HFF-Myc (cell line): Measurements from ENCODE around the gene UBXN10.

Source experiments
- DNase-seq: peaks from one replicate; pipeline ENCODE4 v3.0.0-alpha.2; 2011; ENCODE audit warnings: low read depth; ENCODE audit errors: extremely low read depth
- H3K4me3 ChIP-seq: replicated peaks from 2 replicates; pipeline ENCODE4 v1.5.1; 2011; ENCODE audit warnings: low read depth, mild to moderate bottlenecking, control low read depth, low read length
- TF ChIP-seq, protein P1 (sequence below): IDR thresholded peaks from 2 replicates; pipeline ENCODE4 v1.5.1; 2012; ENCODE audit warnings: mild to moderate bottlenecking, low read depth, low read length, control low read depth; ENCODE audit errors: missing control alignments

Gene UBXN10

DNA sequence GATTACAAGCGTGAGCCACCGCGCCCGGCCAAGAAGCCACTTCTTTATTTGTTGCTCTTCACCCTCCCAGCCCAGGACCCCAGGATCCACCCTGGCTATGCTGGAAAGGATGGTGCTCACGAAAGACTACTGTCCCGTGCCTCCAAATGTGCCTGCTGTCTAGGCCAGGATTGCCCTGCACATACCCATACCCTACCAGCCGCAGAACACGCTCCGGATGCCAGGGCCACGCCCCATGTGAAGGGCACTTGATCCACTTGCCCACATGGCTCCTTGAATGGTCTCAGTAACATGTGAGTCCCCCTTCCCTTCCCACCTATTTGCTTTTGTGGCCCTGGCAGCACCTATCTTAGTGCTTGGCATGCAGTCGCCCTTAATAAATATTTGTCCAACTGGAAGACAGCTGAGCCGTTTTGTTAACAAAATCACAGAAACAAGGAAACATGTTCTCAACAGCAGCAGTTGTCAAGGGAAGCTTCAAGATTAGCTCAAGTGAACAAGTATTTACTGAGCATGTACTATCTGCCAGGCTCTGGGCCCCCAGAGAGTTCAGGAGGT is 13.8 kb upstream of the UBXN10 start:
- H3K4me3 ChIP-seq: no peak overlapping the region
- no peak for DNase-seq

DNA sequence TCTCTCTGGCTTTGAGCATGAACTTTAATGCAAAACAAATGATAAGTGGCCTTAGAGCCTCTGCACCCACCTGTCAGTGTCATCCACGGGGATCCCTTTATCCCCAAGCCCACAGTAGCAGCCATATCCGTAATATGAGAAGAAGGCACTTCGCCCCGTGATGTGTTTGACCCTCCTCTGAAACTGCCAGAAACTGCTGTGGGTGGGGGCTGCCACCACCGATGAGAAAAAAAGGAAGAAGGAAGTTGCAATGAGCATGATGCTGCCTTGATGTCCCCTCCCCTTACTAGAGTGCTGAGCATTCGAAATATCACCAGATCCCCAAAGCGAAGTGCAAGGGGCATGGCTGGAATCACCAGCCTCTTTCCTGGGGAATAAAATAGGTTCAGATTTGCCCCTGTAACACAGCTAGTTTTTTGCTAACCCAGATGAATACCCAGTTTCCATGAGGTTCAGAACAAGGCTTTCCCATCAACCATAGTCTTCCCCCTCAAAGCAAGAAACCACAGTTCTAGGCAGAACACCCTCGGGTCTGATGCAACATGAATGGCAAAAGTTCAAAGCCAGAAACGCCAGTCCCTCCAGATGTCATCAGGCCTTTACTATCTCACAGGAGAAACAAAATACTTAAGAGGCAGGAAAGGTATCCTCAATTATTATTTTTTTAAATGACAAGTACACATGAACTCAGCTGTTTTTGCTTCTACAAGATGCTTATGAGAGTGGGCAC is 10.8 kb upstream of the UBXN10 start:
- no peak overlapping the region for H3K4me3 ChIP-seq
- no peak for DNase-seq
- TF ChIP-seq, protein P1, sequence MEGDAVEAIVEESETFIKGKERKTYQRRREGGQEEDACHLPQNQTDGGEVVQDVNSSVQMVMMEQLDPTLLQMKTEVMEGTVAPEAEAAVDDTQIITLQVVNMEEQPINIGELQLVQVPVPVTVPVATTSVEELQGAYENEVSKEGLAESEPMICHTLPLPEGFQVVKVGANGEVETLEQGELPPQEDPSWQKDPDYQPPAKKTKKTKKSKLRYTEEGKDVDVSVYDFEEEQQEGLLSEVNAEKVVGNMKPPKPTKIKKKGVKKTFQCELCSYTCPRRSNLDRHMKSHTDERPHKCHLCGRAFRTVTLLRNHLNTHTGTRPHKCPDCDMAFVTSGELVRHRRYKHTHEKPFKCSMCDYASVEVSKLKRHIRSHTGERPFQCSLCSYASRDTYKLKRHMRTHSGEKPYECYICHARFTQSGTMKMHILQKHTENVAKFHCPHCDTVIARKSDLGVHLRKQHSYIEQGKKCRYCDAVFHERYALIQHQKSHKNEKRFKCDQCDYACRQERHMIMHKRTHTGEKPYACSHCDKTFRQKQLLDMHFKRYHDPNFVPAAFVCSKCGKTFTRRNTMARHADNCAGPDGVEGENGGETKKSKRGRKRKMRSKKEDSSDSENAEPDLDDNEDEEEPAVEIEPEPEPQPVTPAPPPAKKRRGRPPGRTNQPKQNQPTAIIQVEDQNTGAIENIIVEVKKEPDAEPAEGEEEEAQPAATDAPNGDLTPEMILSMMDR: no peak

More for the DNA sequence above, 13.8 kb upstream of the UBXN10 start:
- TF ChIP-seq, protein P1: no peak

DNA sequence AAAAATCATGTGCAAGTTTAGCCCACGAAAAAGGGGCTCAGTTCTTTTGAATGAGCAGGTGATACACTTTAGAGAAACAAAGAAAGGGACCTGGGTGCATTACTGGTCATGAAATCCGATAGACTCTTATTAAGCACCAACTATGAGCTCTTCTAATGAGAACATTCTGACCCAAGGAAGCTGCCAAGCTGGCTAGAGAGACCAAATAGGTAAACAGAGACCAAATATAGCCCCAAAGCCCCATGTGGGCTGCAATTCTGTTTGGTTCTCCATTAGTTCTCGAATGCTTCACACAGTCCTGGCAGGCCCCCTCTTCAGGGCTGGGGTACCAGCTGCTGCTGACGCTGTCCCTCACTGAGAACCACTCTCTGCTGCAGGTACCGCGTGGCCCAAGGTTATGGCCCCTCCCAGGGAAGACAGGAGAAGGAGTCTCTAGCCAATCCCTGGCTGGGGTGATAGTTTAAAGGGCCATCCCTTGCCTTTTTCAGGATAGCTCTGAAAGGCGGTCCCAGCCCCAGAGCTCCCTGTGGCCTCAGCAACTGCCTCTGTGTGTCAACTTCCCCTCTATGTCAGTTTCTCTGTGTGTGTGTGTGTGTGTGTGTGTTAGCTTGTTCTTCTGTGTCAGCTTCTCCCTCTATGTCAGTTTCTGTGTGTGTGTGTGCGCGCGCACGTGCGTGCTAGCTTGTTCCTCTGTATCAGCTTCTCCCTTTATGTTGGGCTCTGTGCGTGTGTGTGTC is 7.1 kb upstream of the UBXN10 start:
- TF ChIP-seq, protein P1: no peak
- no peak for DNase-seq
- no peak overlapping the region for H3K4me3 ChIP-seq

DNA sequence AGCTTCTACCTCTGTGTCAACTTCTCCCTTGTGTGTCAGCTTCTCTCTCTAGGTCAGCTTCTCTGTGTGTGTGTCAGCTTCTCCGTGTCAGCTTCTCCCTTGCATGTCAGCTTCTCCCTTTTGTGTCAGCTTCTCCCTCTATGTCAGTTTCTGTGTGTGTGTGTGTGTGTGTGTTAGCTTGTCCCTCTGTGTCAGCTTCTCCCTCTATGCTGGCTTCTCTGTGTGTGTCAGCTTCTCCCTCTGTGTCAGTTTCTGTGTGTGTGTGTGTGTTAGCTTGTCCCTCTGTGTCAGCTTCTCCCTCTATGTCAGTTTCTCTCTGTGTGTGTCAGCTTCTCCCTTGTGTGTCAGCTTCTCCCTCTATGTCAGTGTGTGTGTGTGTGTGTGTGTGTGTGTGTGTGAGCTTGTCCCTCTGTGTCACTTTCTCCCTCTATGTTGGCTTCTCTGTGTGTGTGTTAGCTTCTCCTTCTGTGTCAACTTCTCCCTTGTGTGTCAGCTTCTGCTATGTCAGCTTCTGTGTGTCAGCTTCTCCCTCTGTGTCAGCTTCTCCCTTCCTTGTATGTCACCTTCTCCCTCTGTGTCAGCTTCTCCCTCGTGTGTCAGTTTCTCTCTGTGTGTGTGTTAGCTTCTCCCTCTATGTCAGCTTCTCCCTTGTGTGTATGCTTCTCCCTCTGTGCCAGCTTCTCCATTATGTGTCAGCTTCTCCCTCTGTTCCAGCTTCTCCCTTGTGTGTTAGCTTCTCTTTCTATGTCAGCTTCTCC is 6.3 kb upstream of the UBXN10 start:
- no peak overlapping the region for H3K4me3 ChIP-seq
- TF ChIP-seq, protein P1: no peak
- no peak for DNase-seq

DNA sequence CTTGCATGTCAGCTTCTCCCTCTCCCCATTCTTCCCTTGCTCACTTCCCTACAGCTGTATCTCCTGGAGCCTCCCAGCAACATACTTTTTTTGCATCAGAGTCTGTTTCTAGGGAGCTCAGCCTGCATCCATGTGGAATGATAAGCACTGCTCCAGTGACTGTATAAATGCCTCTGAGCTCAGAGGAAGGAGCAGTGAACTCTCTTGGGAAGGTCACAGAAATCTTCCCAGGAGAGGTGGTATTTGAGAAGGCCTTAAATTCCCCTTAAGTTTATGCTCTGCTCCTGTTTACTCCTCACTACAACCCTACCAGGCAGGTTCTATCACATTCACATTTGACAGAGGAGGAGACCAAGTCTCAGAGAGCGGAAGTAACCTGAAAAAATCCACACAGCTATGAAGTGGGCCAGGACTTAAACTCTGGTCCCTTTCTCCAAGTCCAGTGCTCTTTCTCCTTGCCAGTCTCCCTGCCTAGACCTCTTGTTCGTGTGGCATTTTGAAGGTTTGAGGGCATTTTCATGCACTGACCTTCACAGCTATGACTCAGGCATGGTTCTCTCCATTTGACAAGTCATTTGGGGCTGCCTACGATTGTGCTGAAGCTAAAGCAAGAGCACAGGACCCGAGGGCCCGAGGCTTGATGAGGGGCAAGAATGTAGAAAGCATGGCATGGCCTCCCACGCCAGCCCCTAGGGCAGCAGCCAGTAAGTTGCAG is 5.6 kb upstream of the UBXN10 start:
- TF ChIP-seq, protein P1: no peak
- DNase-seq: no peak
- no peak overlapping the region for H3K4me3 ChIP-seq

DNA sequence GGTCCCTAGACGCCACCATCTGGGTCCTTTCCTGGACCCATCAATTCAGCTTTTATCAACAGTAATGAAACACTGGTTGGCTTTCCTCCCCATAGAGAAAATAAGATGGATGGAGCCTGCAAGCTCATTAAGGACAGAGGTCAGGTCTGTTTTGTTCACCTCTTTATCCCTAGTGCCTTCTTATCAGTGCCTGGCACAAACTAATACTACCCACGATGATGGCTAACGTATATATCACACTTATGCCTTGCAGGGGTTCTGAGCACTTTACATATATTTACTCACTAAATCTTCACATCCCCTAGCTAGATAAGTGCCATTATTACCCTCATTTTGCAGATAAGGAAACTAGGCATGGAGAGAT is 5.1 kb upstream of the UBXN10 start:
- DNase-seq: no peak
- TF ChIP-seq, protein P1: no peak
- no peak overlapping the region for H3K4me3 ChIP-seq
